Stimulated activated CD4-positive, alpha-beta T cell treated with anti-CD3 and anti-CD28 coated beads, Interleukin-12 subunit alpha, Interleukin-12 subunit beta, amount 100 ng/mL, for 24 hours (primary cell): ENCODE measurements around the gene SRPK1.

Experiments used
- DNase-seq, 2 experiments: peaks; one replicate each; pipeline ENCODE4 v3.0.0-alpha.2; 2020; ENCODE audit warnings: low read depth in 2 of 2

The SRPK1 gene

DNA sequence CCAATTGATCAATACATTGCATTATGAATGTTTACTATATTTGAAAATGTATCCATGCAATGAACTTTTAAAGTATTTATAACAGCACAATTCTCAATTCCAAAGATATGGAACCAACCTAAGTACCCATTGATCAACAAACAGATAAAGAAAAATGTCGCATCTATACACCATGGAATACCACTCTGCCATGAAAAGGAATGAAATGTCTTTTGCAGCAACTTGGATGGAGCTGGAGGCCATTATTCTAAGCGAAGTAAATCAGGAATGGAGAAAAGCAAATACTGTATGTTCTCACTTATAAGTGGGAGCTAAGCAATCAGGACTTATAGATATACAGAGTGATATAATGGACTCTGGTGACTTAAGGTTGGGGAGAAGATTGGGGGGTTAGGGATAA lies 22.9 kb downstream of the SRPK1 start:
- no peak for DNase-seq

DNA sequence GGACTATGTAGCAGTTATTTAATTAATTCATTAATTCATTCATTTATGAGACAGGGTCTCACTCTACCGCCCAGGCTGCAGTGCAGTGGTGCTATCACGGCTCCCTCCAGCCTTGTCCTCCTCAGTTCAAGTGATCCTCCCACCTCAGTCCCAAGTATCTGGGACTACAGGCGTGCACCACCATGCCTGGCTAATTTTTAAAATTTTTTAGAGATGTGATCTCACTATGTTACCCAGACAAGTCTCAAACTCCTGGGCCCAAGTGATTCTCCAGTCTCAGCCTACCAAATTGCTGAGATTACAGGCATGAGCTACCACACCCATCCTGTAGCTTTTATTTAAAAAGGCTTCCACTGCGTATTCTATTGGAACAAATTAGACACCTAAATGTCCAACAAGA lies 23.4 kb downstream of the SRPK1 start:
- DNase-seq = no peak

GRCh38 chr6:35897036-35897435 lies 23.9 kb downstream of the SRPK1 start:
- DNase-seq = no peak

- DNase-seq = no peak
These were observed 24.7 kb downstream of the SRPK1 start for GRCh38 chr6:35896228-35896627.

DNA sequence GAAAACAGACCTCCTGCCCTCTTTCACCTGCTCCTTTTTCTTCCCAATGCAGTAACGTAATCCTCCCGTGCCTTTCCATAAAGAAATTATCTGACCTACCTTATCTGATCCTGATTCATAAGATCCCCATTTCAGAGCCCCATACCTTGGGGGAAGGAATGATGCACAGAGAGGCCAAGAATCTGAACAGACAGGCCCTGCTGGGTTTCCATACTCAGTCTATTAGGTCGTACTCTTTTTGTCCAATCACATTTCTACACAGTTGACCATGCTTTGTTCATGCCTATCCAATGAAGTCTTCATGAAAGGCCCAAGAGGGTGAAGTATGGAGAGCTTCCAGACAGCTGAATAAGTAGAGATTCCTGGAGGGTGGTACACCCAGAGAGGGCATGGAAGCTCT lies 25.3 kb downstream of the SRPK1 start:
- no peak for DNase-seq

- no peak for DNase-seq
These were observed 26.1 kb downstream of the SRPK1 start for GRCh38 chr6:35894776-35895175.

DNA sequence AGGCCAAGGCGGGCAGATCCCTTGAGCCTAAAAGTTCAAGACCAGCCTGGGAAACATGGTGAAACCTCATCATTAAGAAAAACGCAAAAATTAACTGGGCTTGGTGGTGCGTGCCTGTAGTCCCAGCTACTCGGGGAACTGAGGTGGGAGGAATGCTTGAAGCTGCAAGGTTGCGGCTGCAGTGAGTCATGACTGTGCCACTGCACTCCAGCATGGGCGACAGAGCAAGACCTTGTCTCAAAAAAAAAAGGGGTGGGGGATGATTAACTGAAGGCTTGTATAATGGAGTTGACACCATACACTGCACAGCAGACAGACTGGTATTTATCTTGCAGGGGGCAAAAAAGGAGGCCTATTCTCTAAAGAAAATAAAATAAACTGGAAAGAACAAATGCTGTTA lies 27.7 kb downstream of the SRPK1 start:
- DNase-seq = no peak

GRCh38 chr6:35892482-35892881 lies 28.4 kb downstream of the SRPK1 start:
- DNase-seq = no peak

DNA sequence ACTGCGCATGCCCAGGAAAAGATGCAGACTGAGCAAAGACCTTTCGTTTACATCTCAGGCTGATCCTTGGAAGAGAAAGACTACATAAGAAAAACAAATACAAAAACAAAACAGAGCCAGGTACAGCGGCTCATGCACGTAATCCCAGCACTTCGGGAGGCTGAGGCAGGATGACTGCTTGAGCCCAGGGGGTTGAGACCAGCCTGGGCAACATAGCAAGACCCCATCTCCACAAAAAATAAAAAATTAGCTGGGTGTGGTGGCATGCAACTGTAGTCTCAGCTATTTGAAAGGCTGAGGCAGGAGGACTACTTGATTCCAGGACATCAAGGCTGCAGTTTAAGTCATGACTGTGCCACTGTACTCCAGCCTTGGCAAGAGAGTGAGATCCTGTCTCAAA lies 41.7 kb downstream of the SRPK1 start:
- no peak for DNase-seq

- no peak for DNase-seq
These were observed 44.0 kb downstream of the SRPK1 start for GRCh38 chr6:35876902-35877301.

- DNase-seq = no peak
These were observed 46.2 kb downstream of the SRPK1 start for GRCh38 chr6:35874730-35875129.

GRCh38 chr6:35859367-35859766 lies 61.5 kb downstream of the SRPK1 start:
- DNase-seq = no peak

DNA sequence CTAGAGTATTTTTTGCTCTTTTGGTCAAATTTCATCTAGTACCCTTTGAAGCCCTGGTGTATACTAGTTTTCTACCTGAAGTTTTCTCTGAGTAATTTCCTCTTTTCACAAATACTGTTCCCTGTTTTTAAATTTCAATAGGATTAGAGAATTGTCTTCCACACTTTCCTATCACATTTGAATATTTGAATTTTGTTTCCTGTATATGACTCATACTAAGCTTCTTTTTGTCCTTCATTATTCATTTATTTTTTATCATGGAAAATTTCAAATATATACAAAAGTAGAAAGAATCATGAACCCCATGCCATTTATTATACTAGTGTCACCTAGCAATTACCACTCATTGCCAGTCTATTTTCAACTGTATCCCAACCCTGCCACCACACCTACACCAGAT lies 63.0 kb downstream of the SRPK1 start:
- DNase-seq = no peak

GRCh38 chr6:35856250-35856649 lies 64.6 kb downstream of the SRPK1 start:
- no peak for DNase-seq

DNA sequence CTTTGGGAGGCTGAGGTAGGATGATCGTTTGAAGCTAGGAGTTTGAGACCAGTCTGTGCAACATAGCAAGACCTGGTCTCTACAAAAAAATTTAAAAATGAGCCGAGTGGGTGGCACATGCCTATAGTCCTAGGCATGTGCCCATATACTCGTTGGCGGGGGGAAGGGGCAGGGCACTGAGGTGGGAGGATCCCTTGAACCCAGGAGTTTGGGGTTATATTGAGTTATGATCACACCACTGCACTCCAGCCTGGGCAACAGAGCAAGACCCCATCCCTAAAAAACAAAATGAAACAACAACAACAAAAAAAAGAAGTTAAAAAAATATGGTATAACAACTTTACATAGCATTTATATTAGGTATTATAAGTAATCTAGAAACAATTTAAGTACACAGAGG lies 67.9 kb downstream of the SRPK1 start:
- no peak for DNase-seq

DNA sequence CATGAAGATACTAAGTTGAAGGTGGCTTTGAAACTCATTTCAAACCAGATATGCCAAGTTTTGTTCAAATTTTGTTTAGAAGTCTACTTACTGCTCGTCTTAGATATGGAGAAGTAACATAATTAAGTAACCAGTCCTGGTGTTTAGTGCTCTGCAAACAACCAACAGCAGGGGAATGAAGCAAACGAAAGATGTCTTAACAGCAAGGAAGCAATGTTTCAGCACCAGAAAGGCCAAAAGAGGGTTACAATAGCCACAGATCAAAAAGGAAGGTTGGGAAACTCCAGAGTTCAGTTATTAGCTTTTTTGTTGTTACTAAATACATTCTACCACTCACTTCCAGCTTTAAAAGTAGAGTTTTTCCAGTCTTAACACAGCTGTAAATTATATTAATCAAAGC lies 70.7 kb downstream of the SRPK1 start:
- no peak for DNase-seq

DNA sequence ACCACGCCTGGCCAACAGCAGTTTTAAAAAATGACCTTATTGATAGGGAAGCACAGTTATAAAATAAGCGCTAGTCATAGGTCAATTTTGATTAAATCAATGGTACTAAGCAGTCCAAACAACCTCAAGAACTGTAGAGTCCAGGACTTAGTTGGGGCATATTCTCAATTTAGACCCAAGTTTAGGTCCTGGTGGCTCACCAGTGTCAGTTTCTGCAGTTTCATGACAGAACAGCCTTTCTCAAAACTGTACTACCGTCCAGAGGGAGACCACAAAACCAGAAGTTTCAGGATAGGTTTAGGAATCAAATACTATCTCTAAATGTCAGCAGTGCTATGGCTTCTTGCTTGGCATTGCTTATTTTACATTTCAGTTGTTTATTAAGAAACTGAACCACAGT lies 76.6 kb downstream of the SRPK1 start:
- DNase-seq = no peak

- no peak for DNase-seq
These were observed 78.5 kb downstream of the SRPK1 start for GRCh38 chr6:35842381-35842780.

DNA sequence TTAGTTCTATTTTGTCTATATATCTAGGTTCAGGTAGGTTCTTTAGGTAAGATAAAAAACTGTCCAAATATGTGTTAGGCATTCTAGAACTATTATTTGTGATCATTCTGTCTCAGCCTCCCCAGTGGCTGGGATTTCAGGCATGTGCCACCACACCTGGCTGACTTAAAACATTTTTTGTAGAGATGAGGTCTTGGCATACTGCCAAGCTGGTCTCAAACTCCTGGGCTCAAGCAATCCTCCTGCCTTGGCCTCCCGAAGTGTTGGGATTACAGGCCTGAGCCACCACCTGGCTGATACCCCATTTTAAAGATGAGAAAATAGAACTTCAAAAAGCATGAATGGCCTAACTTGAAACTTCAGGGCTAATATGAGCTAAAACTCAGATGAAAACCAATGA lies 81.9 kb downstream of the SRPK1 start:
- DNase-seq = no peak

DNA sequence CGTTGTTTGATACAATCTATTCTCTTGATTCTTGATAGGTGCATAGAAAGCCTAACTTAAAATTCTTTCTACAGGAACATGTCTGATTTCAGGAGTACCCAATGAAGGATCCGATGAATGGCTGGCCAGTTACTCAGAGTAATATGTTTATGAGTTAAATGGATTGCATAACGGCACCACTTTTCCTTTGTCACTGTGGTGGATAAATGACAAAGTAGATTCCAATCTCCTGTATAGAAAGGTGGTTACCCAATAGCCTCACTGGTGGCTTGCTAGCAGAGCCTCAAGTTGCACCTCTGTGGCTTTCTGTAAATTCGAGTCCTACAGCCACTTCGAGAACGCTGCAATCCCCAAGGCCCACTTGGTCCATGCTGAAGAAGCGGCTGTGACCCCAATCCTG lies 87.4 kb downstream of the SRPK1 start:
- DNase-seq = no peak

DNA sequence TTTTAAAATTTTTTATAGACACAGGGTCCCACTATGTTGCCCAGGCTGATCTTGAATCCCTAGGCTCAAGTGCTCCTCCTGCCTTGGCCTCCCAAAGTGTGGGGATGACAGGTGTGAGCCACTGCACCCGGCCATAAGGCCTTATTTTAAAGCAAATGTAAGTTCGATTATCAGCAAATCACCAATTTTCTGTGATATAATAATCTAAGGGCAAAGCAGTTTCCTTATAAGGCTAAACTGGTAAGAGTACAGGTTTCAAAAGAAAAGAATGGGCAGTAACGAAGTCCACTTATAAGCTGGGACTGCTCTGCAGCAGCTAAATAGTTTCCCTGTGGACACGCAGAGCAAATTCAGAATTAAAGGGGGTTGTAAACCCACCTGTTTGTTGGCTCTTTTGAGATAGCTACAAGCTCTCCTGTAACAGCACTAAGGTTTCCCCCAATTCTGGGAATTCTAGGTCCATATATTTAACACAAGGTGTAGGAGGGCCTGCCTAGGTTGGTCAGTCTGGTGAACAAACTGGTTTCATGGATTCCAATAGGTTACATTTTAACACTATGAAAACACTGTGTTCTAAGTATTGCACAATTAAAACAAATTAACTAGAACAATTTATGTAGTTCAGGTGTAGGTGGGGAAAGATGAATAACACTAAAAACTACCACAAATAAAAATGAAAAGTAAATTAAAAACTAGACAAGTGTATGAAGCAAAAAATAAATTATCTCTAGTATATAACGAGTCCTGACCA lies 89.5 kb downstream of the SRPK1 start:
- DNase-seq = no peak

- no peak for DNase-seq
These were observed 91.6 kb downstream of the SRPK1 start for GRCh38 chr6:35829306-35829705.

DNA sequence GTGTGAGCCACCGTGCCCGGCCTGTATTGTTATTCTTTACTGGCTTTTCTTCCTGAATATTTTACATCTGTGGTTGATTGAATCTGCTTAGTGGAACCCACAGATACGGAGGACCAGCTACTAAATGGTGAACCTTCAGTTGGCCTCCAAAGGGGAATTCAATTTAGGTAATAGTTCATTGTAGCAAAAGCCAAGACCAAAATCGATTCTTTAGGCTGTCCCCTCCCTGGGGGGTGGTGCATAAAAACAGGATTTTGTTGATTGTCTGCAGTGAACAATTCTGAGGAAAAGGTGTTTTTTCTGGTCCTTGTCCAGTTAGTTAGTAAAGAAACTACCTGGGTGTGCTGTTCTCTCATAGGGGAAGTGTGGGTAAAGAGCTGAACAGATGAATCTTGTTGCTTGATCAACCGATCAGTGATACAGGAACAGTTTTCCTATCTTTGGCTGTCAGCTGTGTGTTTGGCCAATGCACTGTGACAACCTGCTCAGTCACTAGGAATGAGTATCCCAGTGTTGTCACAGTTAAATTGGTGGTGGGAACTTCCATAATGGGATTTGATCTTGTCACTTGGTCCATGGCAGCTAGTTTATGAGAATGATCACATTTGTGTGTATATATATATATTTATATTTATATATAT lies 96.2 kb downstream of the SRPK1 start:
- no peak for DNase-seq

DNA sequence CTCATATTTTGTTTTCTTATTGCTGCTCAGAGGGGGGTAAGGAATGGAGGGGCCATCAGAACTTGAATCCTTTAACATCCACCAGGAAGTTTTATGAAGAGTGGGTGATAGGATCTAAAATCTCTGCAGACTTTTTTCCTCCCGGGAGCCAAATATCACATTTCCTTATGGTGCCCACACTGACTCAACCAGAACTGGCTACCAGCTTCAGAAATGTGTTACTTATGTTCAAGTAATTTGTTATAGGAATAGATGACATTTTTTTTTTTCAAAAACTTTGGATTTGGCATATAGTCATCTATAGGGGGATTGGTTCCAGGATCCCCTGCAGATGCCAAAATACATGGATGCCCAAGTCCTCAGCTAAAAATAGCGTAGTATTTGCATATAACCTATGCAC lies 97.3 kb downstream of the SRPK1 start:
- DNase-seq = no peak
